OCI-LY7 (cell line): Measurements from ENCODE around the gene STRBP. TPM values are rescaled to one million over a fixed set of nuclear protein-coding genes. Genes with fewer than 3 reads are reported as not detected.

Experiments used
- BruUV-seq: library from RNA; stranded (reverse); fragments of 400-500 nt; replicated peaks from 2 replicates; lab custom pipeline; 2021; lab: Mats Ljungman, UMichigan
- CTCF ChIA-PET: fragments of 300-600 bp; sonication (Branson Sonifier 250); formaldehyde crosslinking; loops from one replicate; lab custom pipeline; 2022; ENCODE audit warnings: antibody characterized with exemption; ENCODE audit not compliant: unreplicated experiment; lab: Charles Lee
- POLR2A ChIA-PET: fragments of 300-600 bp; sonication (Branson Sonifier 250); formaldehyde crosslinking; loops from one replicate; lab custom pipeline; 2022; ENCODE audit warnings: antibody characterized with exemption; lab: Charles Lee
- DNase-seq: peaks from one replicate; pipeline ENCODE4 v3.0.0-alpha.2; 2015; ENCODE audit warnings: low spot score
- H2AFZ ChIP-seq: fragments of 200-600 bp; sonication (generic), shearing (Covaris generic); 2 replicates; pipeline ENCODE4 v1.6.1; 2014; ENCODE audit warnings: mild to moderate bottlenecking, antibody characterized with exemption, low read length, moderate library complexity
- H3K27ac ChIP-seq: fragments of 200-600 bp; sonication (generic); 2 replicates; pipeline ENCODE4 v1.5.1; 2014; ENCODE audit warnings: mixed run types, low read depth, mild to moderate bottlenecking, moderate library complexity, low read length, inconsistent platforms; ENCODE audit not compliant: poor library complexity, severe bottlenecking
- H3K36me3 ChIP-seq: fragments of 200-600 bp; sonication (generic); 2 replicates; pipeline ENCODE4 v1.6.1; 2014; ENCODE audit warnings: mild to moderate bottlenecking, antibody characterized with exemption, low read length, moderate library complexity, mixed read lengths; ENCODE audit not compliant: insufficient read depth
- H3K4me1 ChIP-seq: fragments of 200-600 bp; sonication (generic); 2 replicates; pipeline ENCODE4 v1.5.1; 2014; ENCODE audit warnings: mild to moderate bottlenecking, low read length; ENCODE audit not compliant: insufficient read depth, poor library complexity, severe bottlenecking
- H3K4me2 ChIP-seq: fragments of 200-600 bp; sonication (generic); 2 replicates; pipeline ENCODE4 v1.6.1; 2014; ENCODE audit warnings: mild to moderate bottlenecking, low read length
- H3K4me3 ChIP-seq: fragments of 200-600 bp; sonication (generic); 2 replicates; pipeline ENCODE4 v1.5.1; 2014; ENCODE audit warnings: mild to moderate bottlenecking, low read depth, low read length; ENCODE audit not compliant: poor library complexity, severe bottlenecking
- H3K79me2 ChIP-seq: fragments of 200-600 bp; sonication (generic); 2 replicates; pipeline ENCODE4 v1.6.1; 2016; ENCODE audit warnings: low read depth, mild to moderate bottlenecking, low read length, moderate library complexity, mixed read lengths; ENCODE audit not compliant: insufficient read depth
- H3K9me2 ChIP-seq: fragments of 200-600 bp; sonication (generic); 2 replicates; pipeline ENCODE4 v1.6.1; 2016; ENCODE audit warnings: mild to moderate bottlenecking, low read length, mixed read lengths; ENCODE audit not compliant: insufficient read depth
- H3K9me3 ChIP-seq: fragments of 200-600 bp; sonication (generic); 2 replicates; pipeline ENCODE4 v1.6.1; 2014; ENCODE audit warnings: mild to moderate bottlenecking, mixed run types, low read length, mixed read lengths
- H4K20me1 ChIP-seq: fragments of 200-600 bp; sonication (generic); 2 replicates; pipeline ENCODE4 v1.6.1; 2014; ENCODE audit warnings: mild to moderate bottlenecking, antibody characterized with exemption, low read length, moderate library complexity, mixed read lengths; ENCODE audit not compliant: insufficient read depth
- CTCF ChIP-seq: fragments of 200-600 bp; sonication (generic); conservative IDR thresholded peaks from 2 replicates; pipeline ENCODE4 v1.5.1; 2014; ENCODE audit warnings: mild to moderate bottlenecking, antibody characterized with exemption, low read length, moderate library complexity, mixed read lengths
- EZH2phosphoT487 ChIP-seq: fragments of 200-600 bp; sonication (generic); IDR thresholded peaks from 2 replicates; pipeline ENCODE4 v1.6.1; 2018; ENCODE audit warnings: low read depth, borderline replicate concordance, mild to moderate bottlenecking, mixed run types, antibody characterized with exemption, low read length, moderate library complexity, mixed read lengths
- intact Hi-C: fragments of 100-400 bp; cut with micrococcal nuclease; formaldehyde crosslinking; loops from one replicate; pipeline ENCODE4 v1.10.0; 2022; ENCODE audit not compliant: unreplicated experiment
- total RNA-seq, 2 experiments: library from RNA; depleted of rRNA in 1 of 2; stranded (reverse); fragments of >200 nt in 1 of 2; shearing (Covaris generic) in 1 of 2; gene quantifications; 2 replicates each; pipeline ENCODE4 v1.2.3, GENCODE V29; 2014 to 2022

The STRBP gene
- total RNA-seq, 2 experiments from 2014 or later = 82.8 to 179 TPM

- no peak overlapping the region for H2AFZ ChIP-seq
- H3K27ac ChIP-seq = no peak overlapping the region
- POLR2A ChIA-PET = no interaction called here
- TF ChIP-seq CTCF (no peak), EZH2phosphoT487 (no peak)
- intact Hi-C loops = no loop called here
- CTCF ChIA-PET = no interaction called here
- no peaks in the 10 kb centered on the region for H4K20me1 ChIP-seq
- H3K4me1 ChIP-seq = peaks cover 23% of the 10 kb centered on the region
- H3K36me3 ChIP-seq = peaks cover 80% of the 10 kb centered on the region
- H3K9me2 ChIP-seq = no peaks in the 10 kb centered on the region
- no peak for DNase-seq
- no peaks in the 10 kb centered on the region for H3K9me3 ChIP-seq
- no TSS peak for BruUV-seq
- H3K4me3 ChIP-seq = no peak overlapping the region
- no peaks in the 10 kb centered on the region for H3K79me2 ChIP-seq
- no peak overlapping the region for H3K4me2 ChIP-seq
Measured at GRCh38 chr9:123108976-123109375, 159.4 kb downstream of the STRBP start.

- ChIA-PET CTCF (interaction anchor here (1.0 kb wide), 1 partner anchor 10 kb away, joined by 3 read pairs; no protein-coding TSS in a partner anchor), POLR2A (interaction anchor here (1.4 kb wide), 1 partner anchor 73 kb away, joined by 3 read pairs; no protein-coding TSS in a partner anchor)
- Histone ChIP-seq H3K4me2 (no peak overlapping the region), H3K9me2 (no peaks in the 10 kb centered on the region), H3K36me3 (peaks cover 82% of the 10 kb centered on the region), H3K4me3 (no peak overlapping the region), H4K20me1 (no peaks in the 10 kb centered on the region), H3K27ac (no peak overlapping the region), H3K79me2 (no peaks in the 10 kb centered on the region), H3K9me3 (no peaks in the 10 kb centered on the region), H2AFZ (no peak overlapping the region), H3K4me1 (peaks cover 30% of the 10 kb centered on the region)
- intact Hi-C loops = no loop called here
- no peak for DNase-seq
- peak; percentile 39 for TF ChIP-seq CTCF
- TF ChIP-seq EZH2phosphoT487 = no peak
- BruUV-seq = no TSS peak
Measured at GRCh38 chr9:123107639-123108285, 160.6 kb downstream of the STRBP start.

- Histone ChIP-seq H3K9me2 (no peaks in the 10 kb centered on the region), H3K4me2 (no peak overlapping the region), H3K79me2 (no peaks in the 10 kb centered on the region), H3K9me3 (no peaks in the 10 kb centered on the region), H3K27ac (no peak overlapping the region), H2AFZ (no peak overlapping the region), H3K4me1 (peaks cover 20% of the 10 kb centered on the region), H4K20me1 (no peaks in the 10 kb centered on the region), H3K36me3 (peaks cover 94% of the 10 kb centered on the region), H3K4me3 (no peak overlapping the region)
- no TSS peak for BruUV-seq
- CTCF ChIA-PET = no interaction called here
- intact Hi-C loops = no loop called here
- TF ChIP-seq CTCF (no peak), EZH2phosphoT487 (no peak)
- POLR2A ChIA-PET = interaction anchor here (0.8 kb wide), 1 partner anchor 118 kb away, joined by 3 read pairs; no protein-coding TSS in a partner anchor
- DNase-seq = no peak
Measured at GRCh38 chr9:123105490-123105889, 162.9 kb downstream of the STRBP start.
